Body of pancreas (tissue), 4 donors: Measurements from ENCODE around the gene CXCL11.

Source experiments
- CTCF ChIP-seq, 7 experiments: fragments of 450-650 bp in 4 of 7; fragments of 200-600 bp in 3 of 7; sonication (generic) in 3 of 7; IDR thresholded peaks; one replicate each; pipeline ENCODE4 v1.5.1; 2016 to 2019; ENCODE audit warnings: antibody characterized with exemption in 7 of 7
- POLR2A ChIP-seq, 3 donors: fragments of 450-650 bp; IDR thresholded peaks; one replicate each; pipeline ENCODE4 v1.6.1; 2016; ENCODE audit warnings: antibody characterized with exemption in 3 of 3, mild to moderate bottlenecking in 2 of 3

- TF ChIP-seq POLR2A (IDR thresholded peaks at IDR 0.05), result no peak
- no peak for TF ChIP-seq CTCF (IDR thresholded peaks at IDR 0.05)
Measured at GRCh38 chr4:76002176-76002575, 33.7 kb downstream of the CXCL11 start.
